Left ventricle myocardium superior (tissue), 1 donor: Measurements from ENCODE around the gene SYNJ1. TPM values are rescaled to one million over a fixed set of nuclear protein-coding genes. Genes with fewer than 3 reads are reported as not detected.
"Not testable (repeated sequence)": the region's sequence is repeated elsewhere in the genome, so short reads cannot be mapped to it uniquely, and the experiment has no call there.

ENCODE experiments used
- ATAC-seq: fragments of 200-7000 bp; cut with Tn5 transposase; one replicate; pipeline ENCODE4 v1.9.1; 2020; ENCODE audit warnings: mild to moderate bottlenecking, moderate library complexity
- DNase-seq: peaks from one replicate; pipeline ENCODE4 v3.0.0-alpha.2; 2020
- intact Hi-C: fragments of 100-400 bp; cut with micrococcal nuclease; formaldehyde crosslinking; loops from one replicate; pipeline ENCODE4 v1.11.0; 2022
- total RNA-seq: library from RNA; stranded (reverse); fragmentation: NEBNext Ultra II Directional; extraction: Animal tissue kit (Norgen Biotek cat#: 25700); gene quantifications from one replicate; pipeline ENCODE4 v1.2.1, GENCODE V29; 2021
- donor health status: DM: no; HTN: yes; CAD: no; lungs with severe emphysema.

Gene SYNJ1
- total RNA-seq, 1 donor from 2014 or later, result 11.4 TPM

- intact Hi-C loops, result no loop called here
- DNase-seq (no peak), ATAC-seq (no peak)
Observed at GRCh38 chr21:32641710-32642698, 85.8 kb downstream of the SYNJ1 start.

DNA sequence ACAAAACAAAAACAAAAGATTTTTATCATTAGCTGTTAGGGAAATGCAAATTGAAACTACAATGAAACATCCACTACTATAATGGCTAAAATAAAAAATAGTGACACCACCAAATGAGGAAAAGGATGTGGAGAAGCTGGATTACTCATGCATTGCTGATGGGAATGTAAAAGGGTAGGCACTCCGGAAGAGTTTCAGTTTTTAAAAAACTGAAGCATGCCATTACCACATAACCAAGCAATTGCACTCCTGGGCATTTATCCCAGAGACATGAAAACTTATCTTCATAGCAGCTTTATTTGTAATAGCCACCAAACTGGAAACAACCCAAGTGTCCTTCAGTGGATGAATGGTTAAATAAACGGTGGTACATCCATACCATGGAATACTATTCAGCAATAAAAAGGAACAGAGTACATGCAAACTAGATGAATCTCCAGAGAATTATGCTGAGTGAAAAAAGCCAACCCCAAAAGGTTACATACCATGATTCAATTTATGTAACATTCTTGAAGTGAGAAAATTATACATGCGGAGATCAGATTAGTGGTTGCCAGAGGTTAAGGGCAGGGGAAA, 101.1 kb downstream of the SYNJ1 start:
- ATAC-seq (no peak), DNase-seq (no peak)
- intact Hi-C loops, result no loop called here

DNA sequence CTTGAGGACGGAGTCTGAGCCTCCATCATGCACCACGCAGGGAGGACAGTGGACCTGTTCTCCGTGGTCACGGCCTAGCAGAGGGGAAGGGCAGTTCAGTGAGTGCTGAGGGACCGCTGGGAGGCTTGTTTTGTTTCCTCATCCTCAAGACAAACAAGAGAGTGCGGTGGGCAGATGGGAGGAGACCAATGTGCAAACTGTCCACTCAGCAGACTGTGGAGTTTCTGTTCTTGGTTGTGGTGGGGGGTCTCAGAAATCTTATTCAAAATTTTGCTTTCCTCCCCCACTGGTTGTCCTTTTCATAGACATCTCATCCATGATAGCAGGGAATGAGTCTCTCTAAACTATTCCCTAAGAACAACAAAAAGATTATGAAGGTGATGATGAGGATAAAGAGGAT, 109.6 kb downstream of the SYNJ1 start:
- intact Hi-C loops, ATAC-seq, DNase-seq: not testable (repeated sequence)

GRCh38 chr21:32613436-32614043, 114.3 kb downstream of the SYNJ1 start:
- no peak for DNase-seq
- intact Hi-C loops, result no loop called here
- no peak for ATAC-seq

DNA sequence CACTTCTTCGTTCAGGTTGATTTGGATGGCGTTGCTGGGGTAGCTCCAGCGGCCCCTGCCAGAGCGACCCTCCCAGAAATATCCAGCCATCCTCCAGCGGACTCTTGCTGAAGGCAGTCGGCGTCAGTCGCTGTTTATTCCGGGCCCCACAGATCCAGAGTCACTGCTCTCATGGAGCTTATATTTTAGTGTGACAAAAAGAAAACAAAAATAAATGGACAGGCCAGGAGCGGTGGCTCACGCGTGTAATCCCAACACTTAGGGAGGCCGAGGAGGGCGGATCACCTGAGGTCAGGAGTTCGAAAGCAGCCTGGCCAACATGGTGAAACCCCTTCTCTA, 114.8 kb downstream of the SYNJ1 start:
- ATAC-seq, result peak; percentile 45
- intact Hi-C loops, result no loop called here
- DNase-seq, result no peak

DNA sequence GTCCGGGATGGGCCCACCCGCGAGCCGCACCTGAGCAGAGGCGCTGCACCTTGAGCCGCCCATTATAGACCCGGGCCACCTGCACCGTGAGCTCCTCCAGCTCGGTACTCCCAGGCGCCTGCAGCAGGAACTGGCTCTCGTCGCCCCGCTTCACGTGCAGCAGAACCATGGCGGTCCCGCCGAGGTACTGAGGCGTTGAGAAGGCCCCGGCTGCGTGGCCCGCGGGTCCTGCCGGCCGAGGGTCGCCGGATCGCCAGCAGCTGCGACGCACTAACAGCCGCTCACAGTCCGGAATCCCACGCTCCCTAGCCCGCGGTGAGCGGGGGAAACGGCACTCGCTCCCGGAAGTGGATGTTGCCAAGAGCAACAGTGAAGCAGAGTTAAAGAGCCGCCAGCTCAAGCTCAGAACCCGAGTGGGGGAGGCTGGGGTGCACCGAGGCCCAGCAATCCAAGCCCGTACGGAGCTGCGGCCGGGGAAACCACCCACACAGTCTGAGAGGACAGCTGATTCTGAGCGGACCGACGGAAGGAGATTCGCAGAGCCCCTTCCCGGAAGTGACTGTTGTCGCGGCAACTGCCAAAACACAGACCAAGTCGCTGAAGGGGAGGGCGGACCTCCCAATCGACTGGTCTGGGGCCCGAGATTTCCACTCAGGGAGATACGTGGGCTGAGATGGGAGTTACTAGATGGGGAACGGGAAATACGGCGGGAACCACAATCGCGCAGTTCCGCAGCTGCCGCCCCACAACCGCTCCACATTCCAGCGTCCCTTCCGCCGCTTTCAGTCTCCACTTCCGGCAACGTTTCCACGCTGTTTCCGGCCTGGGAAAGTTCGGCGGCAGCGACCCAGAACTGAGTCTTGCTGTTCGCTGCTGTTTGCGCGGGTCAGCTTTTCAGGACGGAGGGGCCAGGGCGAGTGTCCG, 115.5 kb downstream of the SYNJ1 start, which contains the start of gene CFAP298:
Gene CFAP298 (minus strand): TSS at position 303 of the 924 bp plus-strand sequence. CDS start 134 bp downstream, at position 169.
- DNase-seq (peak; percentile 86), ATAC-seq (peak; percentile 94)
- intact Hi-C loops, result no loop called here

DNA sequence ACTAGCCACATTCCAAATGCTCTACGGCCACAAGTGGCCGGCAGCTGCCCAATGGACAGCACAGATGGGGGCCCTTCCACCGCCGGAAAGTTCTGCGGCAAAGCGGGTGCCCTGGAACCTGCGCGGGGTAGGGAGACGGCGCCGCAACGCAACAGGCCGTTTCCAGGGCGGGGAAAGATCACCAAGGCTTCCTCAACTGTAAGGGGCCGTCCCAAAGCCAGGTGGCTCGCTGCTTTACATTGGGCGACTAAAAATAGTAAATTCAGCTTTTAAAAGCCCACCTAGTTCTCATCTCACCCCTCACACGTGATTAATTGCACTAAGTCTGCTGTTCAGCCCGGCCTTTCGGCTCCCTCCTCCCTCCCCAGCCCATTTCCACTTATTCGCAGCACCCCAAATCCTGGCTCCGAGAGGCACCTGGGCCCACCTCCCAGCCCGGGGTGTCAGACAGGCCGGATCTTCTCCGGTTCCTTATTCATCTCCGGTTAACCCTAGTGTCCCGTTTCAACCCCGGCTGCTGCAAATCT, 116.3 kb downstream of the SYNJ1 start:
- ATAC-seq, result peak; percentile 27
- peak; percentile 44 for DNase-seq
- intact Hi-C loops, result no loop called here

GRCh38 chr21:32610940-32611339, 116.9 kb downstream of the SYNJ1 start:
- intact Hi-C loops, DNase-seq, ATAC-seq: not testable (repeated sequence)

- intact Hi-C loops, result no loop called here
- ATAC-seq, result no peak
- no peak for DNase-seq
Observed at GRCh38 chr21:32608851-32609250, 119.0 kb downstream of the SYNJ1 start.

GRCh38 chr21:32605469-32605868, 122.3 kb downstream of the SYNJ1 start:
- intact Hi-C loops, result no loop called here
- ATAC-seq, result no peak
- DNase-seq, result no peak

DNA sequence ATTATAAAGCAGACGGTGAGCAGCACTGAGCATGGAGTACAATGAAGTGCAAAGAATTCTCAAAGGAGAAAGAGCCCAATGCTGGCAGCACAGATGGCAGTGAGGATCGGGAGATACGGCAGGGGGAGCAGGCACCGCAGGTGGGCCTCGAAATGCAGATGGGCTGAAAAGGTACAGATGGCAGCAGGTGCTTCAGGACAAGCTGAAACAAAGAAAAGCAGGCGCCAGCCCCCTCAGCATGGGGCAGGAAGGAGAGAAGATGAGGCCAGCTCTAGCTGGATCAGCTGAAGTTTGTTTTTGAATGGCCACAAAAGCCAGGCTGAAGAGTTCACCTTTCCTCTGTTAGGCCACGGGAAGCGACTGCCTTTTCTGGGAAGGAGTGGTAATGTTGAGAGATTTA, 123.3 kb downstream of the SYNJ1 start:
- ATAC-seq (no peak), DNase-seq (no peak)
- intact Hi-C loops, result no loop called here

DNA sequence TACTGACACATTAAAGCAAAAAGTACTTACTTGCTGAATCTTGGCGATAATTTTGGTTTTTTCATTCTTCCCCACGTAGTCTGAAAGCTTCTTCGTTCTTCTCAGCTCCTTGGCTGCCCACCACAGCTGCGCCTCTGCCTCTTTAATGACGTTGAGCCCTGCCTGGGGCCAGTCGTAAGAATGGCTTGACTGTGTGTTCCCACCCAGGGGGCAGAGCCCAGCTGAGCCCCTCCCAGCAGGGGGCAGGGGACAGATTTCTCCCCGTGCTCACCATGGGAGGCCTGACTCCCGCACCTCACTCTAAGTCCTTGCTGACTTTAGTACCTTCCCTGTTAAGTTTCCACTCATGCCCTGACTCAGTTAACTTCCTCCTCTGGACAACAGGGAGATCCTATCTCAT, 124.7 kb downstream of the SYNJ1 start:
- ATAC-seq (no peak), DNase-seq (no peak)
- intact Hi-C loops, result no loop called here

DNA sequence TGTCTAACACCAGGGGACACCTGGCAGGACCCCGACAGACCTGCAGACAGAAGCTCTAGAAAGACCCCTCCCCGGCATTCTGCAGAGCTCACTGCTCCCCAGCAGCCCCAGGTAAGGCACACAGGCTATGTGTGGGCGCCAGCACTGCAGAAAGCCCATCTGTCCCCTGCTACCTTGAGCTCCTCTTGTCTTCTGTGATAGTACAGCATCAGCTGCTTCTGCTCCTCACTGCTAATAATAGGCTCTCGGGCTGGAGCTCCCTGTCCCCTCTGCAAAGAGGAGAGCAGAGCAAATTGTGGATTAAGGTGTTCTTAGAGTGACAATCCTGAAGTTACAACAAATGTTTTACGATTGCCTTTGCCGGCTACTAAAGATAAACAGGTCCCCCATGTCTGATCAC, 125.7 kb downstream of the SYNJ1 start:
- intact Hi-C loops, result no loop called here
- ATAC-seq (no peak), DNase-seq (no peak)

DNA sequence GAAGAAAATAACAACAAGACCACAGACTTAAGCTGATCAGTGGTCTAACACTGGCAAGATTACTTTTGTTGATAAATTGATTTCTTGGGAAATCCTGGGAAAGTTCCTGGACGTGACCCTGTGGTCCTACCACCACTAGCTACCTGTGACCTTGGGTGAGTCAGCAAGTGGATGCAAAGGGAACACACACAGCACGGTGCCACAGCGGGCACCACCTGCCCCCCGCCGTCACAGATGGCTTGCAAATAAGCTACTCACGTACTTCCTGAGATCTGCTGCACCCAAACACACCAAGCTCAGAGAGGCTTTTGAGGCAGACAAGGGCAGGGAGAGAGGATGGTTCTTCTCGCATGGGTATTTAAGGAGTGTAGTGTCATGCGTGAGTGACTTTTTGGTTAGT, 128.3 kb downstream of the SYNJ1 start:
- DNase-seq, result no peak
- intact Hi-C loops, result no loop called here
- no peak for ATAC-seq

- DNase-seq (no peak), ATAC-seq (no peak)
- intact Hi-C loops, result no loop called here
Observed at GRCh38 chr21:32599091-32599490, 128.7 kb downstream of the SYNJ1 start.

GRCh38 chr21:32597205-32597604, 130.6 kb downstream of the SYNJ1 start:
- ATAC-seq, result no peak
- intact Hi-C loops, result no loop called here

DNA sequence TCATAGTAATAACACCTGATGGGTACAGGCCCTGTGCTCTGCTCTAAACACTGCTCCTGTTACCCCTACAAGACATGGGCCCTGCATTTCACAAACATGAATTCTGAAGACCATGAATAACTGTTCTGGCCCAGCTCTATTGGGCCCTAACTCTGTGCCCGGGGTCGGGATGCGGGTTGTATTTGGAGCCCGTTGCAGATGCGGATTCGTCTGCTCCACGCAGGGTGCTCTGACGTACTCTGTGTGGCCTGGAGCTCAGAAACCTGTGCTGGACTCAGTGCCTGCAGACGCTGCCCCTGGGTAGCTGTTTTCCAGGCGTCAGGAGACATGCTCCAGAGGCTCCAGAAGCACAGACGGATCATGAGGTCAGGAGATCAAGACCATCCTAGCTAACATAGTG, 132.4 kb downstream of the SYNJ1 start:
- intact Hi-C loops, result no loop called here
- no peak for ATAC-seq

More at GRCh38 chr21:32597205-32597604, 130.6 kb downstream of the SYNJ1 start:
- DNase-seq, result no peak

DNA sequence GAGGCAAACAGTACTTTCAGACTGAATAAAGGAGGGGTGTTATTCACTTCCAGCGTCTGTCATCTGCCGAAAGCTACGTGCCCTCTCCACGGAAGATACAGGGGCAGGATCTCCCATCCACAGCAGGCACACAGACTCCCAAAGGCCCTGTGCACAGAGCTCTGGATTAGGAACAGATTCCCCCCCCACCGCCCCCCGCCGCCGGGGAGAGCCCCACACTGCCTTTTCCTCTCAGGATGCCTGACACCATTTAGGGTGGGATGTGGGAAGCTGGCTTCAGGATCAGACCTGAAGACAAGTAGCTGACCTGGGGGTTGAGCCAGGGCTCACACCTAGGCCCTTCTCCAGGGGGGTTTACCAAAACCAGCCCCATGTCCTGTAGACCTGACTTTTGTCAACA, 134.1 kb downstream of the SYNJ1 start:
- DNase-seq (no peak), ATAC-seq (no peak)
- intact Hi-C loops, result no loop called here

More for the DNA sequence above, 132.4 kb downstream of the SYNJ1 start:
- no peak for DNase-seq
